ENCODE data around the gene SEMA7A.
"Not testable (repeated sequence)": the region's sequence is repeated elsewhere in the genome, so short reads cannot be mapped to it uniquely, and the experiment has no call there.

DNA sequence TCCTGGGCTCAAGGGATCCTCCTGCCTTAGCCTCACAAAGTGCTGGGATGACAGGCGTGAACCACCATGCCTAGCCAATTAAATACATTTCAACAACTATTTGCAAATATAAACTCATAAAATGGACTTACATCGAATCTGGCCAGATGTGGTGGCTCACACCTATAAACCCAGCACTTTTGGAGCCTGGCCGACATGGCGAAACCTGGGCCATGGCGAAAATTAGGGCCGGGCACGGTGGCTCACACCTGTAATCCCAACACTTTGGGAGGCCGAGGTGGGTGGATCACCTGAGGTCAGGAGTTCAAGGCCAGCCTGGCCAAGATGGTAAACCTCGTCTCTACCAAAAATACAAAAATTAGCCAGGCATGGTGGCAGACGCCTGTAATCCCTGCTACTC is 23.3 kb upstream of the SEMA7A start:
- TF ChIP-seq, protein P1, sequence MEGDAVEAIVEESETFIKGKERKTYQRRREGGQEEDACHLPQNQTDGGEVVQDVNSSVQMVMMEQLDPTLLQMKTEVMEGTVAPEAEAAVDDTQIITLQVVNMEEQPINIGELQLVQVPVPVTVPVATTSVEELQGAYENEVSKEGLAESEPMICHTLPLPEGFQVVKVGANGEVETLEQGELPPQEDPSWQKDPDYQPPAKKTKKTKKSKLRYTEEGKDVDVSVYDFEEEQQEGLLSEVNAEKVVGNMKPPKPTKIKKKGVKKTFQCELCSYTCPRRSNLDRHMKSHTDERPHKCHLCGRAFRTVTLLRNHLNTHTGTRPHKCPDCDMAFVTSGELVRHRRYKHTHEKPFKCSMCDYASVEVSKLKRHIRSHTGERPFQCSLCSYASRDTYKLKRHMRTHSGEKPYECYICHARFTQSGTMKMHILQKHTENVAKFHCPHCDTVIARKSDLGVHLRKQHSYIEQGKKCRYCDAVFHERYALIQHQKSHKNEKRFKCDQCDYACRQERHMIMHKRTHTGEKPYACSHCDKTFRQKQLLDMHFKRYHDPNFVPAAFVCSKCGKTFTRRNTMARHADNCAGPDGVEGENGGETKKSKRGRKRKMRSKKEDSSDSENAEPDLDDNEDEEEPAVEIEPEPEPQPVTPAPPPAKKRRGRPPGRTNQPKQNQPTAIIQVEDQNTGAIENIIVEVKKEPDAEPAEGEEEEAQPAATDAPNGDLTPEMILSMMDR (conservative IDR thresholded peaks at IDR 0.05 in 1 of 2, IDR thresholded peaks at IDR 0.05 in 1 of 2; ENCODE audit: extremely low read depth in 1 of 2, insufficient read depth in 1 of 2, low read depth in 1 of 2, low read length in 2 of 2), result not testable (repeated sequence)
- TF ChIP-seq EZH2 (IDR thresholded peaks at IDR 0.05; ENCODE audit: borderline replicate concordance, low read length), result not testable (repeated sequence)
